Esophagus squamous epithelium (tissue), 5 donors: Measurements from ENCODE around the gene COQ5. TPM values are rescaled to one million over a fixed set of nuclear protein-coding genes. Genes with fewer than 3 reads are reported as not detected.

Experiments used
- DNase-seq: peaks from one replicate; lab custom pipeline; 2025; lab: John Stamatoyannopoulos, UW
- H3K27ac ChIP-seq, 4 donors: fragments of 200-600 bp; sonication (generic); one replicate each; pipeline ENCODE4 v1.5.1; 2016 to 2019; ENCODE audit warnings: mild to moderate bottlenecking in 1 of 4
- H3K27me3 ChIP-seq, 4 donors: fragments of 200-600 bp; sonication (generic); 1 replicate in 3 of 4; 2 replicates in 1 of 4; pipeline versions ENCODE4 v1.5.1 to v1.6.0; 2017 to 2021; ENCODE audit warnings: antibody characterized with exemption in 1 of 4
- H3K36me3 ChIP-seq, 3 donors: fragments of 200-600 bp; sonication (generic); one replicate each; pipeline ENCODE4 v1.5.1; 2016 to 2019
- H3K4me1 ChIP-seq, 3 donors: fragments of 200-600 bp; sonication (generic); one replicate each; pipeline ENCODE4 v1.5.1; 2017 to 2019
- H3K4me3 ChIP-seq, 4 donors: fragments of 200-600 bp; sonication (generic); 1 replicate in 3 of 4; 2 replicates in 1 of 4; pipeline ENCODE4 v1.5.1; 2016 to 2019; ENCODE audit warnings: mild to moderate bottlenecking in 2 of 4, moderate library complexity in 1 of 4
- H3K9me3 ChIP-seq, 3 donors: fragments of 200-600 bp; sonication (generic); one replicate each; pipeline ENCODE4 v1.5.1; 2016 to 2019
- CTCF ChIP-seq, 6 experiments: fragments of 450-650 bp in 4 of 6; fragments of 200-600 bp in 2 of 6; sonication (generic) in 2 of 6; IDR thresholded peaks; one replicate each; pipeline ENCODE4 v1.5.1; 2016 to 2019; ENCODE audit warnings: antibody characterized with exemption in 6 of 6, mild to moderate bottlenecking in 4 of 6, moderate library complexity in 4 of 6
- POLR2A ChIP-seq, 4 donors: fragments of 450-650 bp; IDR thresholded peaks; one replicate each; pipeline ENCODE4 v1.6.1; 2017; ENCODE audit warnings: antibody characterized with exemption in 4 of 4, mild to moderate bottlenecking in 4 of 4, moderate library complexity in 3 of 4
- WGBS, 2 donors: methylation state at CpG; one replicate each; pipeline ENCODE4 v1.1.5; 2018; 5-methylcytosine and 5-hydroxymethylcytosine counted together
- intact Hi-C: fragments of 100-400 bp; cut with DNase I; formaldehyde crosslinking; loops from one replicate; pipeline ENCODE4 v1.15.0; 2022
- total RNA-seq, 4 donors: library from RNA; depleted of rRNA; stranded (reverse); fragments of >200 nt; gene quantifications; one replicate each; pipeline ENCODE4 v1.1.0, GENCODE V29; 2016
- donor health status: DM: yes; HTN: yes; CAD: no.

The COQ5 gene
- total RNA-seq, 4 donors from 2014 or later: 12.2 to 27.7 (median 20.3) TPM

GRCh38 chr12:120542166-120542565, 13.2 kb upstream of the COQ5 start:
- 96 to 98% methylated on average over 5 of the region's 5 CpGs for WGBS, 2 donors
- Histone ChIP-seq H3K27me3 (no peaks in the 10 kb centered on the region), H3K4me1 (peaks cover 29 to 92% (median 52%) of the 10 kb centered on the region in 3 donors), H3K36me3 (peaks cover 0 to 63% (median 9%) of the 10 kb centered on the region in 3 donors), H3K27ac (no peak overlapping the region), H3K4me3 (no peak overlapping the region), H3K9me3 (no peaks in the 10 kb centered on the region)
- no peak for TF ChIP-seq POLR2A (IDR thresholded peaks at IDR 0.05)
- no peak for TF ChIP-seq CTCF (IDR thresholded peaks at IDR 0.05)
- DNase-seq: no peak
- intact Hi-C loops: no loop called here

GRCh38 chr12:120540445-120540844, 11.5 kb upstream of the COQ5 start:
- TF ChIP-seq CTCF (IDR thresholded peaks at IDR 0.05) (no peak), POLR2A (IDR thresholded peaks at IDR 0.05) (no peak)
- peaks cover 41 to 99% (median 68%) of the 10 kb centered on the region in 3 donors for H3K4me1 ChIP-seq
- H3K36me3 ChIP-seq: peaks cover 0 to 51% (median 4%) of the 10 kb centered on the region in 3 donors
- intact Hi-C loops: no loop called here
- WGBS, 2 donors: 8 to 20% methylated on average over 3 of the region's 3 CpGs
- H3K9me3 ChIP-seq: no peaks in the 10 kb centered on the region
- H3K4me3 ChIP-seq: no peak overlapping the region
- H3K27ac ChIP-seq: peak overlapping the region; percentile 49 to 97 (median 81)
- no peaks in the 10 kb centered on the region for H3K27me3 ChIP-seq
- no peak for DNase-seq

- Histone ChIP-seq H3K27ac (peak overlapping the region; percentile 71 to 97 (median 86)), H3K4me1 (peaks cover 44 to 90% (median 68%) of the 10 kb centered on the region in 3 donors), H3K36me3 (peaks cover 0 to 49% (median 4%) of the 10 kb centered on the region in 3 donors), H3K27me3 (no peaks in the 10 kb centered on the region), H3K9me3 (no peaks in the 10 kb centered on the region), H3K4me3 (peak overlapping the region in 2 of 4 donors; percentile 63 to 82)
- DNase-seq: no peak
- intact Hi-C loops: no loop called here
- WGBS, 2 donors: 0 to 29% methylated on average over 1 of the region's 1 CpG
- TF ChIP-seq POLR2A (IDR thresholded peaks at IDR 0.05) (no peak), CTCF (IDR thresholded peaks at IDR 0.05) (no peak)
These were observed 10.3 kb upstream of the COQ5 start for GRCh38 chr12:120539303-120539702.

GRCh38 chr12:120538281-120539156, 9.6 kb upstream of the COQ5 start:
- DNase-seq: no peak
- Histone ChIP-seq H3K9me3 (no peaks in the 10 kb centered on the region), H3K27ac (peak overlapping the region; percentile 71 to 97 (median 86)), H3K4me1 (peaks cover 44 to 82% (median 64%) of the 10 kb centered on the region in 3 donors), H3K36me3 (peaks cover 0 to 44% (median 4%) of the 10 kb centered on the region in 3 donors), H3K27me3 (no peaks in the 10 kb centered on the region), H3K4me3 (peak overlapping the region in 3 of 4 donors; percentile 63 to 82 (median 67))
- intact Hi-C loops: no loop called here
- 11 to 17% methylated on average over 6 of the region's 6 CpGs for WGBS, 2 donors
- no peak for TF ChIP-seq CTCF (IDR thresholded peaks at IDR 0.05)

- 30 to 38% methylated on average over 4 of the region's 4 CpGs for WGBS, 2 donors
- H3K4me1 ChIP-seq: peaks cover 44 to 77% (median 60%) of the 10 kb centered on the region in 3 donors
- no peaks in the 10 kb centered on the region for H3K9me3 ChIP-seq
- H3K27me3 ChIP-seq: no peaks in the 10 kb centered on the region
- peaks cover 0 to 37% (median 0%) of the 10 kb centered on the region in 3 donors for H3K36me3 ChIP-seq
- TF ChIP-seq CTCF (IDR thresholded peaks at IDR 0.05): no peak
- TF ChIP-seq POLR2A (IDR thresholded peaks at IDR 0.05): no peak
- intact Hi-C loops: no loop called here
- DNase-seq: no peak
- peak overlapping the region in 3 of 4 donors; percentile 63 to 82 (median 67) for H3K4me3 ChIP-seq
- peak overlapping the region; percentile 71 to 97 (median 86) for H3K27ac ChIP-seq
These were observed 8.9 kb upstream of the COQ5 start for GRCh38 chr12:120537856-120538220.
